KOPT-K1 (cell line): Measurements from ENCODE around the gene ST6GALNAC4.

Experiments used
- H3K27ac ChIP-seq: fragments of 200-600 bp; sonication (generic); 2 replicates; pipeline ENCODE4 v1.5.1; 2016; ENCODE audit warnings: antibody characterized with exemption, mild to moderate bottlenecking, low read depth, low read length; ENCODE audit not compliant: poor library complexity, severe bottlenecking
- H3K36me3 ChIP-seq: fragments of 200-600 bp; sonication (generic); 2 replicates; pipeline ENCODE4 v1.5.1; 2017; ENCODE audit warnings: antibody characterized with exemption, mild to moderate bottlenecking, low read length, moderate library complexity; ENCODE audit not compliant: insufficient read depth
- H3K9me3 ChIP-seq: fragments of 200-600 bp; sonication (generic); 2 replicates; pipeline ENCODE4 v1.5.1; 2017; ENCODE audit warnings: antibody characterized with exemption, low read length, mild to moderate bottlenecking; ENCODE audit not compliant: insufficient read depth, poor library complexity, severe bottlenecking

Gene ST6GALNAC4

DNA sequence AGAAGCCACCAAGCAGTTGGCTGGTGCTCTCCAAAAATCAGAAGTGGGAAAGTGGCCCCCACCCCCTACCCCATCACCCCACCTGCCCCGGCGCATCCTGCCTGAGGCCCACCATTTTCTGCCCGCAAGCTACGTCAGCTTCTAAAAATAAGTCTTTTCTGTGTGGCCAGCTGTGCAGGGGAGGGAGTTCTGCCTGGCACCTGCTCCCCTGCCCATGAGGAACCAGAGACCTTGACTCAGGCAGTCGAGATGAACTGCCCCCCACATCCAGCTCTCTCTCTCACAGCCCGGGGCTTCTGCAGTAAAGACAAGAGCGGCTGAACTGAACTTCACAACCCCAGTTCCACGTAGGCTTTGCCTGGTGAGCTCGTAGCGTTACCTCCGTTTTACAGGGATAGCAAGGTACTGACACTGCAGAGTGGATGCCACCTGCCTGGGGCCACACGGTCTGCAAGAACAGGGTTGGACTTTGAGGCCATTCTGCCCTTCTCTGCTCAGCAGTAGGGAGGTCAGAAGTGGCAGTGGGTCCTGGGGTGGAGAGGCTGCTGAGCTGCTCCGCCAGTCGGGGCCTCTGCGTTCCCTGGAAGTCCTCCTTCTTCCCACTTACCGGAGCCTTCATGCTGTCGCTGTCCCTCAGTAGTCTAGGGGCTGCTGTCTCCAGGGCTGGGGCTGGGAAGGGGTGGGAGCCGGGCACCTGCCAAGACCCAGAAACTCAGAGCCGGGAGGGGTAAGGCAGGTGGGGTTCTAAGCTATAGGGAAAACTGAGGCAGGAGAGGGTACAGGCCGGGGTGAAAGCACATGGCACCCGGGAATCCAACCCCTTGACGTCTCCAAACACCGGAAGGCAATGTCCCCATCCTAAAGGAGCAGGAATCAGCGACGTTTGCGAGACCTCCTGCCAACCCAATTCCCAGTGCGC, 781 bp downstream of the ST6GALNAC4 start:
- H3K9me3 ChIP-seq, result no peaks in the 10 kb centered on the region
- H3K36me3 ChIP-seq, result no peaks in the 10 kb centered on the region
- H3K27ac ChIP-seq, result peak overlapping the region; percentile 32

DNA sequence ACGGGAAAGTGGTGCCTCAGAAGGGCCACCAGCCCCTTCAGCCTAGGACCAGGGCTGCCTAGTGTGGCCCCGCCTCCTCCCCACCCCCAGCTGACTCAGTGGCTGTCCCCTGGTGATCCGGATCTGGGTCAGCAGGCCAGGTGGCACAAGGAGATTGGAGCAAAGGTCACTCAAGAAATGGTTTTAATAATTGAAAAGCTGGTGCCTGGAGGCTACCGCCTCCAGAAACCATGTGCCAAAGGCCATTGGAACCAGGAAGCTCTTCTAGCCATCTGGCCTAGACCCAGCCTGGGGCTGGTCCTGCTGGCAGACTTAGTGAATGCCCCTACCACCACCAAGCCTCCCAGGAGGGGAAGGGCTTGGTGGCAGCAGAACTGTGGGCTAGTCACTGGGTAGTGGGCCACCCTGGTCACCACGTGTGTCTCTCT, 1.5 kb downstream of the ST6GALNAC4 start:
- peak overlapping the region; percentile 32 for H3K27ac ChIP-seq
- H3K9me3 ChIP-seq, result no peaks in the 10 kb centered on the region
- H3K36me3 ChIP-seq, result no peaks in the 10 kb centered on the region

DNA sequence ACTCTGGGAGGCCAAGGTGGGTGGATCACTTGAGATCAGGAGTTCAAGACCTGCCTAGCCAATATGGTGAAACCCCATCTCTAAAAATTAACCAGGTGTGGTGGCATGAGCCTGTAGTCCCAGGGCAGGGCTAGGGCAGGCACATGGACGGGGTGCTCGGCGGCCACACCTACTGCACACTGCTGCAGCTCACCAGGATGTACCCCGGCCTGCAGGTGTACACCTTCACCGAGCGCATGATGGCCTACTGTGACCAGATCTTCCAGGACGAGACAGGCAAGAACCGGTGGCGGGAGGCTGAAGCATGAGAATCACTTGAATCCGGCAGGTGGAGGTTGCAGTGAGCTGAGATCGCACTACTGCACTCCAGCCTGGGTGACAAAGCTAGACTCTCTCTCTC, 3.2 kb downstream of the ST6GALNAC4 start:
- no peaks in the 10 kb centered on the region for H3K36me3 ChIP-seq
- no peaks in the 10 kb centered on the region for H3K9me3 ChIP-seq
- no peak overlapping the region for H3K27ac ChIP-seq

DNA sequence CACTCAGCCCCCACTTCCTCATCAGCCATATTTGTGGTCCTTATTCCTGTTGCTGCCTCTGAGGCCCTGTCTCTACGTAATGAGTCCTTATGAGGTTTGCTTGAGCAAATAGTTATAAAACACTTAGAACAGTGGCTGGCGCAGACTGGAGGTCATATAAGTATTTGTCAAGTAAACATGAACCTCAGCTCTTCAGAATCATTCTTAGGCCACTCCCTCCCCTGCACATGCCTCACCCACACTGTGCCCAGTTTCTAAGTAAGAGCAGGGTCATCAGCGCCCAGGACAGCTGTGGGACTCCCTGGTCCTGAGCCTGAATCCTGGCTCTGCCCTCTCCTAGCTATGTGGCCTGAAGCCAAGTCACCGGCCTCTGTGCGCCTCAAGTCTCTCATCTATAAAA, 4.0 kb downstream of the ST6GALNAC4 start:
- Histone ChIP-seq H3K9me3 (no peaks in the 10 kb centered on the region), H3K36me3 (no peaks in the 10 kb centered on the region), H3K27ac (no peak overlapping the region)

DNA sequence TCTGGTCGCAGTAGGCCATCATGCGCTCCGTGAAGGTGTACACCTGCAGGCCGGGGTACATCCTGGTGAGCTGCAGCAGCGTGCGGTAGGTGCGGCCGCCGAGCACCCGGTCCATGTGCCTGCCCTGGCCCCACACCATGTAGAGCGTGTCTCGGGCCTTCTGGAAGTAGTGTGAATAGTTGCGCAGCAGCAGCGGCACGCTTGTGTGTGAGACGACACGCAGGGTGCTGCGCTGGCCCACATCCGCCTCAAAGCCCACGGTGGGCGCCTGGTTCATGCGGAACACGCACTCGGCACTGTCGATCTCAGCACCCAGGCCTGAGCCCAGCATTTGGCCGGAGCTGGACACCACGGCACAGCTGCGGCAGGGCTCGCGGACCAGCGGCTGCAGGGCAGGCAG, 4.5 kb downstream of the ST6GALNAC4 start:
- Histone ChIP-seq H3K9me3 (no peaks in the 10 kb centered on the region), H3K27ac (no peak overlapping the region), H3K36me3 (no peaks in the 10 kb centered on the region)

DNA sequence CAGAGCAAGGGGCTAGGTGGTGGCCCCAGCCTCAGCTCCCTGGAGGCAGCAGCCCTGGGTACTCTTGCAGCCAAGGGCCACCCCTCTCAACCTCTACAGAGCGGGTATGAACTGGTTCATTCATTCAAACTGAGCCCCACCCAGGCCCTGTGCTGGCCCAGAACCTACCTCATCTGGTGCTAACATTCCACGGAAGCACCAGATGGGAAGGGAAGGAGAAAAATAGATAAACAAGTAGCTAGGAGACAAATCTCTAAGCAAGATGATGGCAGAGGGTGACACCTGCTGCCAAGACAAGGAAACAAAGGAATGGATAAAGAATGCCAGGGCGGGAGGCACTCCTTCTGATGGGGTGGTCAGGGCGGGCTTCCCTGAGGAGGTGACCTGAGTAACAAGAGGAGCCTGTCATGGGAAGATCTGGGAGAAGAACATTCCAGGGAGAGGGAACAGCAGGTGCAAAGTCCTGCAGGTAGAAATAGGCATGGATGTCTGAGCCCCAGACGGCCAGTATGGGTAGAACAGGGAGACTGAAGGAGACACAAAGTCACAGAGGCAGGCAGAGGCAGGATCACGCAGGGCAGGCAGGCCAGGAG, 6.1 kb downstream of the ST6GALNAC4 start:
- no peaks in the 10 kb centered on the region for H3K36me3 ChIP-seq
- no peak overlapping the region for H3K27ac ChIP-seq
- no peaks in the 10 kb centered on the region for H3K9me3 ChIP-seq

DNA sequence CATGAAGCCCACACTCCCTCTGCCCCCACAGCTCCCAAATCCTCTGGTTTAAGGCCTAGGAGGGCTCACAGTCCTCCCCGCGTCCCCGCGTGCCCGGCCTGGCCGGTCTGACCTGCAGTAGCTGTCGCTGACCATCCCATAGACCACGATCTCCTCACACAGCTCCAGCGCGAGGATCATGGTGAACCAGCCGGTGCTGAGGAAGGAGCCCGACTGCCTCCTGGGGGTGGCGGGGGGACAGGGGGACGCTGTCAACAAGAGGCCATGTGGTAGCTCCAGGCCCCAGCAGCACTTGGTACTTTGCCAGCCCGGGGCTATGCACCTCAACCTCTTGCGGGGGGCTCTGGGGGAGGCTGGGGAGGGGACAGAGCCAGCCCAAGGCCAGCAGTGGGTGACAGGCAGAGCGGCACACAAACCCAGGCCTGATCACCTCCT, 7.0 kb downstream of the ST6GALNAC4 start:
- no peak overlapping the region for H3K27ac ChIP-seq
- no peaks in the 10 kb centered on the region for H3K9me3 ChIP-seq
- no peaks in the 10 kb centered on the region for H3K36me3 ChIP-seq

DNA sequence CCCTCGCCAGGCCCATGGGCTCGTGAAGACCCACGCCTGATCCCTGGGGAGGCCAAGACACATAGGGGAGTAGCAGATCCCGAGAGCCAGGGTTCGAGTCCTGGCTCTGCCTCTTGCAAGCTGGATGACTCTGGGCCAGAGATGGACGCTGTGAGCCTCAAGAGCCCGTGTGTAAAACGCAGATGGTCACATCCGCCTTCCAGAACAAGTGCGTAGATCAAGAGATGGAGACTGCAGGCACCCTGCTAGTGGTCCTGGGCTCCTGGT, 8.2 kb downstream of the ST6GALNAC4 start:
- Histone ChIP-seq H3K27ac (no peak overlapping the region), H3K36me3 (no peaks in the 10 kb centered on the region), H3K9me3 (no peaks in the 10 kb centered on the region)

DNA sequence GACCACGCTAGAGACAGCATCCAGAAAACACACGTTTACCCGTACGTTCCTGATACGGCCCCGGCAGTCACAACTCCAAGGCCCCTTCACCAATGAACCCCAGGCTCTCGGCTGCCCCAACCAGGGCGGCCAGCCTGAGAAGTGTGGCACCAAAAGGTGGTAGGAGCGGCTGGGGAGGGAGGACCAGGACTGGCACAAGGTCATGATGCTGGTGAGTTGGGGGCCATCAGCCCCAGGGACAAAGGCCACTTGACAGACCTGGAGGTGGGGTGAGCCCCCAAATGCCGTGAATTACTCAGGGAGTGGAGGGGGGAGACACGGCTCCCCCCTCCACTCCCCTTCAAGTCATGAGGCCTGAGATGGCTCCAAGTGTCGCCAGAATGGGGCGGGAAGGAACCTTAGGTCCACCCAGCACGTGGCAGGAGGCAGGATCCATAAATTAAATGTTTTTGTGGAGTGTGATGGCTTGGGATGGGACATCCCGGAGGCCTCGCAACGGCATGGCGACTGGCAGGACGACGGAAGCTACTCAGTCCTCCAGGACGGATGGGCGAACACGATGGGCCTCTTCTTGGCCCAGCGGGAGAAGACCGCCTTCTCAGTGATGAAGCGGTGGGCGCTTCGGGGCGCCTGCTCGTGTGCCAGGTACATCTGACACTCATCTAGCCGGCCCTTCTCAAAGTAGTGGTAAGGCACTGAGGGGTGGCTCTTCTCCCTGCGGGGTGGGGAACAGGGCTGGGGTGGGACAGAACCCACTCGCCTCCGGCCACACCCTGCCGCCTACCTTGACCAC, 8.8 kb downstream of the ST6GALNAC4 start:
- Histone ChIP-seq H3K36me3 (no peaks in the 10 kb centered on the region), H3K27ac (no peak overlapping the region), H3K9me3 (no peaks in the 10 kb centered on the region)

DNA sequence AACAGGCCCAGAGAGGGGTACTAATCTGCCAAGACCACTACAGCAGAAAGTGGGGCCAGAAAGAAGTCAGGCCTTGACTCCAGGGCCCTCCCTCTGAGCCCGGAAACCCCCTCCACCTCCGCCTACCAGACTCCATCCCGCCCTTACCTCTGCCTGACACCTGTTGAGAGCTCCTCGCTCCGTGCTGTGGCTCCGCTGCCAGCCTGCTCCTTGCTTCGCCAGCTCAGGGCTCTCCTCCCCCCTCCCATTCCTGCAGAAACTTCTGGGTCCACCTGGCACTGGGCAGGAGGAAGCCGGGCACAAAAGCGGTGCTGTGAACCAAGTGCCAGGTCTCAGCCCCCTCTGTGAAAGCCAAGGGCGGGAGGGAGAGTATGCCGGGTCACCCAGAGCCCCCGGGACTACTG, 11.1 kb downstream of the ST6GALNAC4 start:
- peak overlapping the region; percentile 62 for H3K27ac ChIP-seq

DNA sequence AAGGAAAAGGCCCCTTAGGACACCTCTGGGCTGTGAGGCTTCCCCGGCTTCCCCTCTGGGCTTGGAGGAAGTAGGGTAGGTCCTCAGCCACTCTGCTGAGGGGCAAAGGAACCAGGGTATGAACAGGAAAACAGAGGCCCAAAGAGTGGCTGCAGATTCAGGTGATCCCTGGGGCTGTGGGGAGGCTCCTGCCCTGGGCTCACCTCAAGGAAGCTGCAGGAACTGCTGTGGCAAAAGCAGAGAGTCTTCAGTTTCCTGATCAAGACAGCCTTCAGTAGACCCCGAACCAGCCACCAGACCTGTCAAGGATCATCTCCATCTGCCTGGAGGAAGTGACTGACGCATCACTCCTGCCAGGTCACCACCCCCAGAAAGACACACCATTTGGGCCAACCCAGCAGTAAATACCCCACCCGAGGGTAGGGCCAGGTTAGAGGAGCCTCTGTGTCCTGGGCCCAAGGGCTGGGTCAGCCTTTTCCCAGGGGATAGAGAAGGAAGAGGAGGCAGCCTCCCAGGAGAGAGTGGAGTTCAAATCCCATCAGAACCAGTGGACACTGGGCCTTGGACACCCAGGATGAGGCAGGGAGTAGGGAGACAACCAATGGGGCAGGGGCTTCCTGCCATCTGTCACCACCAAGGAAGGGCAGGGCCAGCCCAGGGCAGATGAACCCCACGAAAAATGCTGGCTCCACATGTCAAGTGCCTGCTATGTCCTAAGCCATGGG, 11.7 kb downstream of the ST6GALNAC4 start:
- Histone ChIP-seq H3K36me3 (no peaks in the 10 kb centered on the region), H3K27ac (peak overlapping the region; percentile 62), H3K9me3 (no peaks in the 10 kb centered on the region)

More for the DNA sequence above, 11.1 kb downstream of the ST6GALNAC4 start:
- no peaks in the 10 kb centered on the region for H3K36me3 ChIP-seq
- no peaks in the 10 kb centered on the region for H3K9me3 ChIP-seq

DNA sequence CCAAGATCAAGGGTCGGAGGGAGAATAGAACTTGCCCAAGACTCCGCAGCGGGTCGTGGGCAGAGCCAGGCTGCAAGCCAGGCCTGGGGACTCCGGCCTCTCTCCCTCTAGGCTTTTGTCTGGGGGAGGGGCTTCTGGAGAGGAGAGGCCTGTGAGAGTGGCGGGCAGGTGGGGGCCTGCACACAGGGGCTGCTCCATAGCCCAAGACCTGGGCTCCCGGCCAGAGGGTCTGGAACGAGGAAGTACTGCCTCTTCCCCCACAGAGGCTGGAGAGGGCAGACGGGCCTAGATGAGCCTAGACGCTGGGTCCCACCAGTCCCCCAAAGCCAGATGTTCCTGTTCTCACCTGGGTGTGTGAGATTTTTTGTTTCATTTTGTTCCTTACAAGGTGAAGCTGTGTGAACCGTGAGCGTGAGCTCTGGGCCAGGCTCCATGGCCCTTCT, 12.3 kb downstream of the ST6GALNAC4 start:
- H3K27ac ChIP-seq, result peak overlapping the region; percentile 62
- H3K9me3 ChIP-seq, result no peaks in the 10 kb centered on the region
- no peaks in the 10 kb centered on the region for H3K36me3 ChIP-seq

DNA sequence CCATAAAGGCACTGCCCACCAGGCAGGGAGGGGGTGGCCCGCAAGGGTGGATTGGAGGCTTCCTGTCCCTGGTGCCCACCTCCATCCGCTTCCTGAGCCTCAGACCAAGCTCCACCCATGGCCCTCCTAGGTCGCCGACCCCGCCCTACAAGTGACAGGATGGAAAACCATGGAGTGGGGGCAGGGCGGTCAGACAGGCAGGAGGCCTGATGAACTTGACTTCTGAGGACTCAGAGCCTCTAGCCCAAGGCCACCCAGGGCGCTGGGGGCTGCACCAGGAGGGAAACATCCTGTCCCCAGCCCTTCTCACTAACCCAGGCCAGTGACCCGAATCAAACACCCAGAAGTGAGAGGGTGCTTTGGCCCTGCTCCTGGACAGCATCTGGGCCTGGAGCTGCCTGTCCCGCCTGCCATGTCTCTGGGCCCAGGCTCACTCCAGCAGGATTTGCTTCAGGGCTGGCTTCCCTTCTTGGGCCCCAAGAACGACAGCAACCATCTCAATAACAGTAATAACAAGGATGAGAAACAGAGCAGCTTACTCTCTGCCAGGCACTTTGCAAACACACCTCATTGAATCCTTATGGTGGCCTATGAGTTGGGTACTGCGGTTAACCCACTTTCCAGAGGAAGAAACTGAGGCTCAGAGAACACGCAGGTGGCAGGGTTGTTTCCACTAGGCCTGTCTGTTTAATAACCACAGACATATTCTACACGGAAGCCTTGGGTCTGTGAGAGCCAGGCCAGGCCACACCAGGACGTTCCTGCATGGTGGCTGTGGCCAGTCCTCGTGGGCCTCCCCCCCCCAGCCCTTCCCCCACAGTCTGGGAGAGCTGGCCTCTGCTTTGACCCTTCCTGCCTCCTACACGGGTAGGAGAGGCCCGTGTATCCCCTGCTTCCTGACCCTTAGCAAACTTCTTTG, 13.0 kb downstream of the ST6GALNAC4 start:
- H3K36me3 ChIP-seq, result no peaks in the 10 kb centered on the region
- no peaks in the 10 kb centered on the region for H3K9me3 ChIP-seq
- peak overlapping the region; percentile 62 for H3K27ac ChIP-seq
